Urothelium cell line (cell line): Measurements from ENCODE around the gene RAPGEF2.
A peak's percentile ranks its signal among the peaks of the same experiment; 100 is the strongest.
"Not testable (repeated sequence)": the region's sequence is repeated elsewhere in the genome, so short reads cannot be mapped to it uniquely, and the experiment has no call there.

Experiments used
- DNase-seq: peaks from one replicate; pipeline ENCODE4 v3.0.0; 2011; ENCODE audit warnings: low spot score, mixed read lengths
- FAIRE-seq: peaks from 2 replicates; lab custom pipeline; 2011; peaks lifted over from hg19 to GRCh38; lab: Jason Lieb, UNC

The RAPGEF2 gene

GRCh38 chr4:159357350-159357749, 254.5 kb downstream of the RAPGEF2 start:
- FAIRE-seq (no peak), DNase-seq (no peak)

GRCh38 chr4:159358226-159358625, 255.3 kb downstream of the RAPGEF2 start:
- no peak for DNase-seq
- FAIRE-seq: no peak

GRCh38 chr4:159360549-159360948, 257.7 kb downstream of the RAPGEF2 start:
- no peak for FAIRE-seq
- DNase-seq: no peak

GRCh38 chr4:159363361-159363760, 260.5 kb downstream of the RAPGEF2 start:
- no peak for FAIRE-seq
- no peak for DNase-seq

GRCh38 chr4:159366966-159367780, 264.3 kb downstream of the RAPGEF2 start:
- peak; percentile 37 for FAIRE-seq
- DNase-seq: peak; percentile 25

- FAIRE-seq (no peak), DNase-seq (no peak)
These were observed 264.9 kb downstream of the RAPGEF2 start for GRCh38 chr4:159367781-159368080.

- DNase-seq (no peak), FAIRE-seq (no peak)
These were observed 265.4 kb downstream of the RAPGEF2 start for GRCh38 chr4:159368320-159368719.

GRCh38 chr4:159369256-159369655, 266.4 kb downstream of the RAPGEF2 start:
- DNase-seq (no peak), FAIRE-seq (no peak)

- no peak for FAIRE-seq
These were observed 267.4 kb downstream of the RAPGEF2 start for GRCh38 chr4:159370286-159370685.

GRCh38 chr4:159374749-159375530, 272.1 kb downstream of the RAPGEF2 start:
- FAIRE-seq (no peak), DNase-seq (no peak)

More at GRCh38 chr4:159370286-159370685, 267.4 kb downstream of the RAPGEF2 start:
- DNase-seq: no peak

GRCh38 chr4:159376289-159376688, 273.4 kb downstream of the RAPGEF2 start:
- FAIRE-seq (no peak), DNase-seq (no peak)

- no peak for DNase-seq
These were observed 275.3 kb downstream of the RAPGEF2 start for GRCh38 chr4:159378056-159378616.

GRCh38 chr4:159379064-159379463, 276.2 kb downstream of the RAPGEF2 start:
- FAIRE-seq, DNase-seq: not testable (repeated sequence)

More at GRCh38 chr4:159378056-159378616, 275.3 kb downstream of the RAPGEF2 start:
- no peak for FAIRE-seq

GRCh38 chr4:159379836-159380235, 277.0 kb downstream of the RAPGEF2 start:
- FAIRE-seq (no peak), DNase-seq (no peak)

- DNase-seq (no peak), FAIRE-seq (no peak)
These were observed 280.1 kb downstream of the RAPGEF2 start for GRCh38 chr4:159382856-159383561.

- FAIRE-seq (no peak), DNase-seq (no peak)
These were observed 280.7 kb downstream of the RAPGEF2 start for GRCh38 chr4:159383562-159383931.

- DNase-seq: no peak
- no peak for FAIRE-seq
These were observed 281.1 kb downstream of the RAPGEF2 start for GRCh38 chr4:159384017-159384416.

GRCh38 chr4:159384632-159385031, 281.8 kb downstream of the RAPGEF2 start:
- DNase-seq: no peak
- FAIRE-seq: no peak

GRCh38 chr4:159386620-159387019, 283.7 kb downstream of the RAPGEF2 start:
- no peak for FAIRE-seq
- no peak for DNase-seq

GRCh38 chr4:159389756-159390155, 286.9 kb downstream of the RAPGEF2 start:
- FAIRE-seq: no peak

GRCh38 chr4:159390648-159391047, 287.8 kb downstream of the RAPGEF2 start:
- peak; percentile 63 for DNase-seq

More at GRCh38 chr4:159389756-159390155, 286.9 kb downstream of the RAPGEF2 start:
- DNase-seq: no peak

More at GRCh38 chr4:159390648-159391047, 287.8 kb downstream of the RAPGEF2 start:
- peak; percentile 93 for FAIRE-seq
